ENCODE data around the gene BARX2.

BARX2 gene

GRCh38 chr11:129489249-129489648, 113.6 kb downstream of the BARX2 start:
- peak; percentile 35 for DNase-seq (ENCODE audit: low read depth)
- TF ChIP-seq CTCF (IDR thresholded peaks at IDR 0.05; ENCODE audit: insufficient read depth, low read depth, low read length, missing control alignments) = no peak
- H3K4me3 ChIP-seq (ENCODE audit: low read length) = no peak overlapping the region

GRCh38 chr11:129490004-129490403, 114.4 kb downstream of the BARX2 start:
- DNase-seq (ENCODE audit: low read depth) = peak; percentile 33
- TF ChIP-seq CTCF (IDR thresholded peaks at IDR 0.05; ENCODE audit: insufficient read depth, low read depth, low read length, missing control alignments) = no peak
- H3K4me3 ChIP-seq (ENCODE audit: low read length) = no peak overlapping the region

DNA sequence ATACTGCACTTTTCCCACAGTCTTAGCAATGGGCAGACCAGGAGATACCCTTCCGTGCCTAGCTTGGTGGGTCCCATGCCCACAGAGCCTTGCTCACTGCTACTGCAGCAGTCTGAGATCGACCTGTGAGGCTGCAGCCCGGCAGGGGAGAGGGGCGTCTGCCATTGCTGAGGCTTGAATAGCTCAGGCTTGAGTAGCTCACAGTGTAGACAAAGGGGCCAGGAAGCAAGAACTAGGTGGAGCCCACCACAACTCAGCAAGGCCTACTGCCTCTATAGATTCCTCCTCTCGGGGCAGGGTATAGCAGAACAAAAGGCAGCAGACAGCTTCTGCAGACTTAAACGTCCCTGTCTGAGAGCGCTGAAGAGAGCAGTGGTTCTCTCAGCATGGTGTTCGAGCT, 118.1 kb downstream of the BARX2 start:
- H3K4me3 ChIP-seq (ENCODE audit: low read length) = no peak overlapping the region
- no peak for TF ChIP-seq CTCF (IDR thresholded peaks at IDR 0.05; ENCODE audit: insufficient read depth, low read depth, low read length, missing control alignments)
- no peak for DNase-seq (ENCODE audit: low read depth)
